ENCODE data around the gene BLOC1S4.

The BLOC1S4 gene

DNA sequence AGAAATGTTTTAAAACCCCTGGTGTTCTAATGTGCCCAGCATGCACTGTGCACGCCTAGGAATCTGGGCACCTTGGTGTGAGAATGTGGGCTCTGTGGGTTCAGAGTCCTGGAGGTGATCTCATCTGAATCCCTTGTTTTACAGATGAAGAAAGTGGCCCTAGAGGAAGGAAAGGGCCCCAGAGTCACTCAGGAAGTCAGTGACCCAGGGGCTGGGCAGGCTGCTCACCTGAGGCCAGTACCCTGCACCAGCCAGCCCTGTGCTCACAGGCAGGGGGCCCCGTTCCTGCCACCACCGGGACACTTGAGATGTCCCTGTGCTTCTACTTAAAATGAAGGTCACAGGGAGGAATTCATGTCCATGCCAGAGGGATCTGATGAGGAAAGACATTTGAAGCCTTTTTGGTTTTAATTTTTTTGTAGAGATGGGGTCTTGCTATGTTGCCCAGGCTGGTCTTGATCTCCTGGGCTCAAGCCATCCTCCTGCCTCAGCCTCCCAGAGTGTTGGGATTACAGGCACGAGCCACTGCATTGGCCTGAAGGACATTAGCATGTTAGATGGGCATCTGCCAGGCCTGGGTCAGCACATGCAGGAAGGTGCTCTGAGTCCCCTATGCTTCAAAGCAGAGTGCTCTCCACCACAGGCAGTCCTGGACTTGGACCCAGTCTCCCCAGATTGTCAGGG lies 29.7 kb upstream of the BLOC1S4 start:
- no peak for FAIRE-seq
- no peak for DNase-seq (ENCODE audit: insufficient read length, low spot score)
- TF ChIP-seq, protein P1, sequence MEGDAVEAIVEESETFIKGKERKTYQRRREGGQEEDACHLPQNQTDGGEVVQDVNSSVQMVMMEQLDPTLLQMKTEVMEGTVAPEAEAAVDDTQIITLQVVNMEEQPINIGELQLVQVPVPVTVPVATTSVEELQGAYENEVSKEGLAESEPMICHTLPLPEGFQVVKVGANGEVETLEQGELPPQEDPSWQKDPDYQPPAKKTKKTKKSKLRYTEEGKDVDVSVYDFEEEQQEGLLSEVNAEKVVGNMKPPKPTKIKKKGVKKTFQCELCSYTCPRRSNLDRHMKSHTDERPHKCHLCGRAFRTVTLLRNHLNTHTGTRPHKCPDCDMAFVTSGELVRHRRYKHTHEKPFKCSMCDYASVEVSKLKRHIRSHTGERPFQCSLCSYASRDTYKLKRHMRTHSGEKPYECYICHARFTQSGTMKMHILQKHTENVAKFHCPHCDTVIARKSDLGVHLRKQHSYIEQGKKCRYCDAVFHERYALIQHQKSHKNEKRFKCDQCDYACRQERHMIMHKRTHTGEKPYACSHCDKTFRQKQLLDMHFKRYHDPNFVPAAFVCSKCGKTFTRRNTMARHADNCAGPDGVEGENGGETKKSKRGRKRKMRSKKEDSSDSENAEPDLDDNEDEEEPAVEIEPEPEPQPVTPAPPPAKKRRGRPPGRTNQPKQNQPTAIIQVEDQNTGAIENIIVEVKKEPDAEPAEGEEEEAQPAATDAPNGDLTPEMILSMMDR (IDR thresholded peaks at IDR 0.05; ENCODE audit: insufficient read depth, missing control alignments) = no peak

DNA sequence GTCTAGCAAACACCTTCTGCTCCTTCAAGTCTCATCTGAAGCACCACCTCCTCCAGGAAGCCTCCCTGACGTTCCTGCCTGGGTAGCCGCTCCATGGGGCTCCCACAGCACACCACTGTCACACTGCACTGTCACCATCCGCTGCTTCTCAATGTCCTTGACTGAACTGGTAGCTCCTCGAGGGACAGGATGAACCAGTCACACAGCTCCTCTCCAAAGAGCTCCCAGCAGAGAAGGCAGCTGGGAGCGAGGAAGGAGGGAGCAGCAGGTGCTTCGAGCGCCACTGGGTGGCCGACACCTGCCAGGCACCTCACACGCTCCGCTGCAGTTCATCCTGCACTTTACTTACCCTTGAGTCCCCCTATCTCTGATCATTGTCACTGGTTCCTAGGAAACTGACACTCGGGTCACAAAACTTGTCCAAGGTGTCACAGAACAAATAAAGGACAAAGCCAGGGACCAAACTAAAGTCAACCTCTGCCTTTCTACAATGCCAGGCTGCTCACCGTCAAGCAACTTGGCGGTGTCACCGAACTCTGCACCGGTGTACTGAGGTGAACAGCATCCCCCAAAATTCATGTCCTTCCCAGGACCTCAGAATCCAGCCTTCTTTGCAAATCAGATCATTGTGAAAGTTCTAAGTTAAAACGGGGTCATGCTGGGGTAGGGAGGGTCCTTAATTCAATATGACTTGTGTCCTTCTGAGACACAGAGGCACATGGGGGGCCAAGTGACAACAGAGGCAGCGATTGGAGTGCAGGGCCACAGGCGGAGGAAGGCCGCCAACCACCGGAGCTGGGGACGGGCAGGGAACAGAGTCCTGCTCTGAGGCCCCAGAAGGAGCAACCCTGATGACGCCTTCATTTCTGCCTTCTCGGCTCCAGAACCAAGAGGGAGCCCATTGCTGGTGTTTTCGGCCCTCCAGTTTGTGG lies 27.8 kb upstream of the BLOC1S4 start:
- DNase-seq (ENCODE audit: insufficient read length, low spot score) = no peak
- TF ChIP-seq, protein P1 (IDR thresholded peaks at IDR 0.05; ENCODE audit: insufficient read depth, missing control alignments) = no peak
- FAIRE-seq = no peak

DNA sequence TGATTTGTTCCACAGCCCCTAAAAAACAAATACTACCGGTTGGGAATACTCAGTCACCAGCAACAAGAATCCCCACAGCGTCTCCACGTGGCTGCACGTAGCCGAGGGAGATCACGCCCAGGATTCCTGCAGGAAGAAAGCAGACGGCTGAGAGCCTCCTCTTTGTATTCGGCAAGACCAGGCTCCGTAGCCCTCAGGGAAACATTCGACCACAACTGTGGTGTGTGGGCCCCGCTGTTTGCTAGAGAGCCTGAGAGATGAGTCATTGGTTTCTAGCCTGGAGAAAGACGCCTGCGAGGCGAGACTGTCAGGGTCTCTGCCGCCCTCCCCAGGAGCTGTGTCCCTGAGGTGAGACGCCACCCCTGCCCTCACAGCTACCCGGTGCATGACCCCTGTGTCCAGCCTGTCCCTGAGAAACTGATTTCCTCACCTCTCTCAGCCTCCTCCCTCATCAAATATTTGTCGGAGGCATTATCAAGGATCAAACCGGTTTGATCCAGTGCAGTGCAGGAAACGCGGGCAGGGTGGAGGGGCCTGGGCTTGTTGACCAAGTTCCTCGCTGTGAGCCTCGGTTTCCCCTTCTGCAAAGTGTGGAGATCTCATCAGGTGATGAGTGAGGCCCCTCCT lies 27.0 kb upstream of the BLOC1S4 start:
- FAIRE-seq (no peak), DNase-seq (ENCODE audit: insufficient read length, low spot score) (no peak)

DNA sequence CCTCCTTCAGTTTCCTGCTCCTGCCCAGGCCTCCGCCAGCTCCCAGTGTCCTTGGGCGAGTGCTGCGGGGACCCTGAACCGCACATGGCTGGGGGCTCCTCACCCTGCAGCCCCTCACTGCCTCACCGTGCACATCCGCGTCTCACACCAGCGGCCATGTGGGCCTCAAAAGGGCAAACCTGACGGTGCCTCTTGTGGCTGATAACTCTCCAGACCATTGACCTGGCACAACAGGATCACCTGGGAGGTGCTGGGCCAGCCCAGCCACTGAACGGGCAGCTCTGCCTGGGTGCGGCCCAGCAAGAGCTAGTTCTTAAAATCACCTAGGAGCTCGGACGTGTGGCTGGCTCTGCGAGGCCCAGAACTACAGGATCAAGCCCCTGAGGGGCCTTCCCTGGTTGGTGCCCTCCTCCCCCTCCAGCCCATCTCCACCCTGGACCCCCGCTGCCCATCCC lies 26.4 kb upstream of the BLOC1S4 start:
- DNase-seq (ENCODE audit: insufficient read length, low spot score) (no peak), FAIRE-seq (no peak)
- TF ChIP-seq, protein P1 (IDR thresholded peaks at IDR 0.05; ENCODE audit: insufficient read depth, missing control alignments) = no peak

More for the DNA sequence above, 27.0 kb upstream of the BLOC1S4 start:
- TF ChIP-seq, protein P1 (IDR thresholded peaks at IDR 0.05; ENCODE audit: insufficient read depth, missing control alignments) = no peak

DNA sequence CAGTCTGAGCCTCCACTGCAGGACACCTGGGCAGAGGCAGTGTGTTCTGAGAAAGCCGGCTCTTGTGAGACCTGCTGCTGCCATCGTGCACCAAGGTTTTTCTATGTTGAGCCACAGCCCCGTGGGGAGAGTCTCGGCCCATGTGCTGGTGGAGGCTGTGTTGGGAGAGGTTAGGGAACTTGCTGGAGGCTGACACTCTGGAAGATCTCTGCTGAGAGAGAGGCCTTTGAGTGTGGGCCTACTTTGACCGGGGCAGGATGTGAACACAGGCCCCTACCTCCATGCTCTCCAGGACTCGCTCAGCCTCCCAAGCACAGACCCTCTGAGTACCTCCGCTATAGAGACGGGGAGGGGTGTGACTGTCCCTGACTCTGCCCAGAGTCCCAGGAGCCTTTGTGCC lies 23.6 kb upstream of the BLOC1S4 start:
- DNase-seq (ENCODE audit: insufficient read length, low spot score) (no peak), FAIRE-seq (no peak)
- TF ChIP-seq, protein P1 (IDR thresholded peaks at IDR 0.05; ENCODE audit: insufficient read depth, missing control alignments) = no peak

DNA sequence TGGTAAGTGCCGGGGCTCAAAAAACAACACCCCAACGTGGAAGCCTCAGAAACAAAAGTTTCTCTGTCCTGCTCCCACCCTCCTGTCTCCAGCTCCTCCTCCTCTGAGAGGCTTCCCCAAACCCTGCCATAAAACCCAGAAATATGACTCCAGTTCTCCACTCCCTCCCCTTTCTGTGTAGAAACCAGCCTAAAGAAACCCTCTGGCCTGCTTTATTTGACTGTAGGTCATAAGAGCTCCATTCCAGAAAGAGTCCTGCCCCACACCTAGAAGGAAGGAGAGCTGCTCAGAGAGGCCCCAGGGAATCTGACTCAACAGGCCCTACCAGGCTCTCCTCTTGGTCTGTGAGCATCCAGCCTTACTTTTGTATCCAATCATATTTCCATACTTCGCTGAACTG lies 23.2 kb upstream of the BLOC1S4 start:
- FAIRE-seq = no peak
- no peak for DNase-seq (ENCODE audit: insufficient read length, low spot score)
- TF ChIP-seq, protein P1 (IDR thresholded peaks at IDR 0.05; ENCODE audit: insufficient read depth, missing control alignments) = no peak
